HG02610 (cell line): ENCODE results near the gene ADGRL3.

ENCODE experiments used
- ATAC-seq: cut with Tn5 transposase; IDR thresholded peaks from one replicate; pipeline ENCODE4 v1.9.1; 2021; ENCODE audit warnings: mild to moderate bottlenecking, moderate library complexity; ENCODE audit not compliant: unreplicated experiment

ADGRL3 gene

GRCh38 chr4:61407642-61408618 lies 207.8 kb downstream of the ADGRL3 start:
- ATAC-seq = no peak

GRCh38 chr4:61408861-61409260 lies 208.7 kb downstream of the ADGRL3 start:
- no peak for ATAC-seq

GRCh38 chr4:61411241-61411640 lies 211.1 kb downstream of the ADGRL3 start:
- no peak for ATAC-seq

- no peak for ATAC-seq
These were observed 225.2 kb downstream of the ADGRL3 start for GRCh38 chr4:61425315-61425714.

GRCh38 chr4:61426229-61426628 lies 226.1 kb downstream of the ADGRL3 start:
- no peak for ATAC-seq

GRCh38 chr4:61427099-61427817 lies 227.1 kb downstream of the ADGRL3 start:
- no peak for ATAC-seq

GRCh38 chr4:61427818-61428495 lies 227.8 kb downstream of the ADGRL3 start:
- ATAC-seq = no peak

GRCh38 chr4:61428950-61429349 lies 228.8 kb downstream of the ADGRL3 start:
- ATAC-seq = no peak

- no peak for ATAC-seq
These were observed 231.0 kb downstream of the ADGRL3 start for GRCh38 chr4:61431131-61431530.

- no peak for ATAC-seq
These were observed 237.8 kb downstream of the ADGRL3 start for GRCh38 chr4:61437923-61438322.

GRCh38 chr4:61440321-61440720 lies 240.2 kb downstream of the ADGRL3 start:
- no peak for ATAC-seq

- ATAC-seq = no peak
These were observed 242.8 kb downstream of the ADGRL3 start for GRCh38 chr4:61442936-61443335.

GRCh38 chr4:61443813-61444510 lies 243.8 kb downstream of the ADGRL3 start:
- no peak for ATAC-seq

GRCh38 chr4:61445374-61446063 lies 245.4 kb downstream of the ADGRL3 start:
- no peak for ATAC-seq

GRCh38 chr4:61446941-61447340 lies 246.8 kb downstream of the ADGRL3 start:
- ATAC-seq = no peak

- ATAC-seq = no peak
These were observed 247.8 kb downstream of the ADGRL3 start for GRCh38 chr4:61447918-61448317.

GRCh38 chr4:61451935-61452334 lies 251.8 kb downstream of the ADGRL3 start:
- ATAC-seq = no peak

- no peak for ATAC-seq
These were observed 261.8 kb downstream of the ADGRL3 start for GRCh38 chr4:61461956-61462355.

GRCh38 chr4:61462451-61463326 lies 262.6 kb downstream of the ADGRL3 start:
- no peak for ATAC-seq
